ENCODE data around the gene METRNL. TPM values are rescaled to one million over a fixed set of nuclear protein-coding genes. Genes with fewer than 3 reads are reported as not detected.
A peak's percentile ranks its signal among the peaks of the same experiment; 100 is the strongest.

The METRNL gene
- polyA plus RNA-seq, 3 donors: 13.1 to 133 (median 29.8) TPM

DNA sequence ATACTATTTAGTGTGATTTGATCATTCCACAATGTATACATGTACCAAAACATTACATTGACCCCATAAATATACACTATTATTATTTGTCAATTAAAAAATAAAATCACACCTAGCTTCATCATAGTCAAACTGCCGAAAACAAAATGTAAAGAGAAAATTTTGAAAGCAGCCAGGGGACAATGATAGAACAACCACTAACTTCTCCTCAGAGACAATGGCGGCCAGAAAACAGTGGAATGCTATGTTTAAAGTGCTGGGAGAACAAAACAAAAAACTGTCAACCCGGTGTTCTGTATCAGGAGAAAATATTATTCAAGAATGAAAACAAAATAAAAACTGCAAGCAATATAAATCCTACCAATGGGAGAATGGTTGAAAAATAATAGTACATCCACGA, 63.2 kb downstream of the METRNL start:
- DNase-seq: no peak
- Mint-ChIP-seq H3K9me3 (peaks cover 11 to 23% (median 15%) of the 10 kb centered on the region in 7 donors), H3K4me1 (peaks cover 13% of the 10 kb centered on the region), H3K27me3 (ENCODE audit: low read depth in 3 of 3) (peaks cover 0 to 10% (median 5%) of the 10 kb centered on the region in 3 donors), H3K27ac (no peak overlapping the region), H3K36me3 (peaks cover 0 to 4% of the 10 kb centered on the region in 2 donors), H3K4me3 (no peak overlapping the region)
- H3K4me1 ChIP-seq (ENCODE audit: control insufficient read depth in 1 of 2, insufficient read depth in 2 of 2, low read length in 2 of 2): peaks cover 3 to 12% of the 10 kb centered on the region in 2 donors
- no peaks in the 10 kb centered on the region for H3K27me3 ChIP-seq (ENCODE audit: control insufficient read depth in 2 of 2, insufficient read depth in 2 of 2, low read length in 2 of 2)
- H4K20me1 ChIP-seq (ENCODE audit: insufficient read depth, low read length): no peaks in the 10 kb centered on the region
- H3K27ac ChIP-seq (ENCODE audit: low read depth in 1 of 2, low read length in 2 of 2): no peak overlapping the region
- H3K79me2 ChIP-seq (ENCODE audit: insufficient read depth, low read length): no peaks in the 10 kb centered on the region
- intact Hi-C loops (cut with micrococcal nuclease): no loop called here
- WGBS (ENCODE audit: insufficient coverage): no CpG with 5 or more reads among the region's 4 CpGs
- H3K36me3 ChIP-seq (replicated peaks in 1 of 2; ENCODE audit: control insufficient read depth in 1 of 2, insufficient read depth in 2 of 2, low read length in 2 of 2): no peaks in the 10 kb centered on the region
- TF ChIP-seq, protein P1, sequence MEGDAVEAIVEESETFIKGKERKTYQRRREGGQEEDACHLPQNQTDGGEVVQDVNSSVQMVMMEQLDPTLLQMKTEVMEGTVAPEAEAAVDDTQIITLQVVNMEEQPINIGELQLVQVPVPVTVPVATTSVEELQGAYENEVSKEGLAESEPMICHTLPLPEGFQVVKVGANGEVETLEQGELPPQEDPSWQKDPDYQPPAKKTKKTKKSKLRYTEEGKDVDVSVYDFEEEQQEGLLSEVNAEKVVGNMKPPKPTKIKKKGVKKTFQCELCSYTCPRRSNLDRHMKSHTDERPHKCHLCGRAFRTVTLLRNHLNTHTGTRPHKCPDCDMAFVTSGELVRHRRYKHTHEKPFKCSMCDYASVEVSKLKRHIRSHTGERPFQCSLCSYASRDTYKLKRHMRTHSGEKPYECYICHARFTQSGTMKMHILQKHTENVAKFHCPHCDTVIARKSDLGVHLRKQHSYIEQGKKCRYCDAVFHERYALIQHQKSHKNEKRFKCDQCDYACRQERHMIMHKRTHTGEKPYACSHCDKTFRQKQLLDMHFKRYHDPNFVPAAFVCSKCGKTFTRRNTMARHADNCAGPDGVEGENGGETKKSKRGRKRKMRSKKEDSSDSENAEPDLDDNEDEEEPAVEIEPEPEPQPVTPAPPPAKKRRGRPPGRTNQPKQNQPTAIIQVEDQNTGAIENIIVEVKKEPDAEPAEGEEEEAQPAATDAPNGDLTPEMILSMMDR (IDR thresholded peaks at IDR 0.05): no peak
- no peak overlapping the region for H2AFZ ChIP-seq (ENCODE audit: insufficient read depth, low read depth, low read length, poor library complexity, severe bottlenecking)
- no peak overlapping the region for H3K4me2 ChIP-seq (replicated peaks; ENCODE audit: extremely low read depth, low read length, poor library complexity, severe bottlenecking)
- H3K4me3 ChIP-seq (replicated peaks in 1 of 3; ENCODE audit: low read depth in 2 of 3, low read length in 3 of 3): no peak overlapping the region
- no peak overlapping the region for H3K9ac ChIP-seq (ENCODE audit: insufficient read depth, low read length, poor library complexity, severe bottlenecking)
- H3K9me3 ChIP-seq (replicated peaks in 1 of 2; ENCODE audit: control insufficient read depth in 1 of 2, insufficient read depth in 1 of 2, low read length in 2 of 2): peaks cover 7 to 16% of the 10 kb centered on the region in 2 donors

DNA sequence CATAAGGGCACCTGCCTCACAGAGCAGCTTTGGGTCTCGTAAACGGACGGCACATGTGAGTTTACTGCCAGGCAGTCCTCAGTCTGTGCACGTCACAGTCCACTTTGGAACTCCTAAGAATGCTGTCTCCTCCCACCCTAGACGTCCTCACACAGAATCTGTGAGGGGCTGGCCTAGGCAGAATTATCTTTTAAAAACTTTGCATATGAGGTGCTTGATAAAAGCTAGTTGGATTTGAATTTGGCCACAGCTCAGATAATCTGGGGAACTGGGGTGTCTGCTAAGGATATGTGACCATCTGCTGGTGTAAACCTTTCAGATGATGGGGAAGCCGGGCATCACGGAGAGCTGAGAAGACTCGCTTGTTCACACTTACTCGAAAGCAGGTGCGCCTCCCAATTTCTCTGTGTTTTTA, 64.4 kb downstream of the METRNL start:
- no peak for DNase-seq
- intact Hi-C loops (cut with micrococcal nuclease): no loop called here
- Histone ChIP-seq H3K4me2 (replicated peaks; ENCODE audit: extremely low read depth, low read length, poor library complexity, severe bottlenecking) (no peak overlapping the region), H3K4me1 (ENCODE audit: control insufficient read depth in 1 of 2, insufficient read depth in 2 of 2, low read length in 2 of 2) (peaks cover 3 to 22% of the 10 kb centered on the region in 2 donors), H4K20me1 (ENCODE audit: insufficient read depth, low read length) (no peaks in the 10 kb centered on the region), H3K36me3 (replicated peaks in 1 of 2; ENCODE audit: control insufficient read depth in 1 of 2, insufficient read depth in 2 of 2, low read length in 2 of 2) (no peaks in the 10 kb centered on the region), H2AFZ (ENCODE audit: insufficient read depth, low read depth, low read length, poor library complexity, severe bottlenecking) (no peak overlapping the region), H3K9ac (ENCODE audit: insufficient read depth, low read length, poor library complexity, severe bottlenecking) (no peak overlapping the region), H3K27ac (ENCODE audit: low read depth in 1 of 2, low read length in 2 of 2) (no peak overlapping the region), H3K27me3 (ENCODE audit: control insufficient read depth in 2 of 2, insufficient read depth in 2 of 2, low read length in 2 of 2) (no peaks in the 10 kb centered on the region), H3K79me2 (ENCODE audit: insufficient read depth, low read length) (no peaks in the 10 kb centered on the region), H3K4me3 (replicated peaks in 1 of 3; ENCODE audit: low read depth in 2 of 3, low read length in 3 of 3) (no peak overlapping the region), H3K9me3 (replicated peaks in 1 of 2; ENCODE audit: control insufficient read depth in 1 of 2, insufficient read depth in 1 of 2, low read length in 2 of 2) (peaks cover 7 to 16% of the 10 kb centered on the region in 2 donors)
- TF ChIP-seq, protein P1 (IDR thresholded peaks at IDR 0.05): no peak
- Mint-ChIP-seq H3K9me3 (peaks cover 11 to 23% (median 15%) of the 10 kb centered on the region in 7 donors), H3K4me3 (no peak overlapping the region), H3K4me1 (peaks cover 23% of the 10 kb centered on the region), H3K27me3 (ENCODE audit: low read depth in 3 of 3) (peaks cover 0 to 9% (median 1%) of the 10 kb centered on the region in 3 donors), H3K36me3 (peaks cover 0 to 4% of the 10 kb centered on the region in 2 donors), H3K27ac (peak overlapping the region in 1 of 7 donors; percentile 20)
- 90% methylated on average over 2 of the region's 10 CpGs for WGBS (ENCODE audit: insufficient coverage)

Other genes with a start within 250 kb of the METRNL start
- gene ZNF750, start 239.6 kb upstream of the METRNL start, polyA plus RNA-seq: not detected

Data from CD14-positive monocyte (primary cell).